ENCODE measurements around the gene LRP1B.

- TF ChIP-seq EZH2phosphoT487 (IDR thresholded peaks at IDR 0.05; ENCODE audit: borderline replicate concordance), result no peak
- TF ChIP-seq CTCF (conservative IDR thresholded peaks at IDR 0.05; ENCODE audit: low read length), result no peak
Measured at GRCh38 chr2:140577453-140577852, 1553.4 kb downstream of the LRP1B start.
